GM12892 (cell line): ENCODE data around the gene ARHGEF26.

Experiments
- POLR2A ChIP-seq: IDR thresholded peaks from 2 replicates; pipeline ENCODE4 v1.6.1; 2011; ENCODE audit warnings: low read depth, low read length, control low read depth
- POLR2AphosphoS5 ChIP-seq: IDR thresholded peaks from 2 replicates; pipeline ENCODE4 v1.6.1; 2011; ENCODE audit warnings: low read depth, low read length, control low read depth
- TAF1 ChIP-seq: IDR thresholded peaks from 2 replicates; pipeline ENCODE4 v1.6.1; 2011; ENCODE audit warnings: low read depth, mild to moderate bottlenecking, control low read depth, low read length, borderline replicate concordance

GRCh38 chr3:154188437-154188836, 67.2 kb downstream of the ARHGEF26 start:
- TF ChIP-seq POLR2AphosphoS5: no peak
- no peak for TF ChIP-seq TAF1
- TF ChIP-seq POLR2A: no peak
